ENCODE measurements around the gene SEPTIN11.

SEPTIN11 gene

GRCh38 chr4:76909711-76910110 is 39.8 kb upstream of the SEPTIN11 start:
- H3K9me3 ChIP-seq (ENCODE audit: control insufficient read depth, low read length), result no peaks in the 10 kb centered on the region
- no peaks in the 10 kb centered on the region for H3K79me2 ChIP-seq
- H3K27me3 ChIP-seq (ENCODE audit: control insufficient read depth, insufficient read depth, low read length), result no peaks in the 10 kb centered on the region
- H3K4me3 ChIP-seq (ENCODE audit: low read depth, low read length), result no peak overlapping the region
- no peak for TF ChIP-seq CTCF (IDR thresholded peaks at IDR 0.05)
- H2AFZ ChIP-seq, result no peak overlapping the region
- H3K27ac ChIP-seq, result no peak overlapping the region
- H3K36me3 ChIP-seq (ENCODE audit: control insufficient read depth, insufficient read depth, low read length), result no peaks in the 10 kb centered on the region
- H3K4me1 ChIP-seq, result no peaks in the 10 kb centered on the region
- no peak overlapping the region for H3K4me2 ChIP-seq (ENCODE audit: low read length)
- no peak overlapping the region for H3K9ac ChIP-seq

GRCh38 chr4:76920715-76921114 is 28.8 kb upstream of the SEPTIN11 start:
- Histone ChIP-seq H2AFZ (no peak overlapping the region), H3K4me1 (no peaks in the 10 kb centered on the region), H3K27me3 (ENCODE audit: control insufficient read depth, insufficient read depth, low read length) (no peaks in the 10 kb centered on the region), H3K4me3 (ENCODE audit: low read depth, low read length) (no peak overlapping the region), H3K79me2 (no peaks in the 10 kb centered on the region), H3K36me3 (ENCODE audit: control insufficient read depth, insufficient read depth, low read length) (no peaks in the 10 kb centered on the region), H3K9ac (no peak overlapping the region), H3K9me3 (ENCODE audit: control insufficient read depth, low read length) (no peaks in the 10 kb centered on the region), H3K27ac (no peak overlapping the region), H3K4me2 (ENCODE audit: low read length) (no peak overlapping the region)
- no peak for TF ChIP-seq CTCF (IDR thresholded peaks at IDR 0.05)

GRCh38 chr4:76923619-76924357 is 25.8 kb upstream of the SEPTIN11 start:
- H3K79me2 ChIP-seq, result no peaks in the 10 kb centered on the region
- no peaks in the 10 kb centered on the region for H3K9me3 ChIP-seq (ENCODE audit: control insufficient read depth, low read length)
- TF ChIP-seq CTCF (IDR thresholded peaks at IDR 0.05), result no peak
- no peaks in the 10 kb centered on the region for H3K36me3 ChIP-seq (ENCODE audit: control insufficient read depth, insufficient read depth, low read length)
- H3K4me1 ChIP-seq, result no peaks in the 10 kb centered on the region
- no peak overlapping the region for H3K4me2 ChIP-seq (ENCODE audit: low read length)
- no peak overlapping the region for H3K4me3 ChIP-seq (ENCODE audit: low read depth, low read length)
- no peak overlapping the region for H3K9ac ChIP-seq
- H3K27me3 ChIP-seq (ENCODE audit: control insufficient read depth, insufficient read depth, low read length), result no peaks in the 10 kb centered on the region
- no peak overlapping the region for H2AFZ ChIP-seq
- no peak overlapping the region for H3K27ac ChIP-seq

- no peak for TF ChIP-seq CTCF (IDR thresholded peaks at IDR 0.05)
- Histone ChIP-seq H3K4me1 (no peaks in the 10 kb centered on the region), H3K9ac (no peak overlapping the region), H3K4me3 (ENCODE audit: low read depth, low read length) (no peak overlapping the region), H2AFZ (no peak overlapping the region), H3K4me2 (ENCODE audit: low read length) (no peak overlapping the region), H3K9me3 (ENCODE audit: control insufficient read depth, low read length) (no peaks in the 10 kb centered on the region), H3K36me3 (ENCODE audit: control insufficient read depth, insufficient read depth, low read length) (no peaks in the 10 kb centered on the region), H3K27ac (no peak overlapping the region), H3K27me3 (ENCODE audit: control insufficient read depth, insufficient read depth, low read length) (no peaks in the 10 kb centered on the region), H3K79me2 (no peaks in the 10 kb centered on the region)
Observed at GRCh38 chr4:76926841-76927240, 22.7 kb upstream of the SEPTIN11 start.

GRCh38 chr4:76930685-76931084 is 18.9 kb upstream of the SEPTIN11 start:
- H3K9me3 ChIP-seq (ENCODE audit: control insufficient read depth, low read length), result no peaks in the 10 kb centered on the region

More at GRCh38 chr4:76930685-76931084, 18.9 kb upstream of the SEPTIN11 start:
- Histone ChIP-seq H3K9ac (no peak overlapping the region), H3K4me3 (ENCODE audit: low read depth, low read length) (no peak overlapping the region), H3K27me3 (ENCODE audit: control insufficient read depth, insufficient read depth, low read length) (no peaks in the 10 kb centered on the region), H2AFZ (no peak overlapping the region), H3K4me2 (ENCODE audit: low read length) (no peak overlapping the region), H3K79me2 (no peaks in the 10 kb centered on the region), H3K36me3 (ENCODE audit: control insufficient read depth, insufficient read depth, low read length) (no peaks in the 10 kb centered on the region), H3K4me1 (no peaks in the 10 kb centered on the region), H3K27ac (no peak overlapping the region)
- TF ChIP-seq CTCF (IDR thresholded peaks at IDR 0.05), result no peak
